Natural killer cell (primary cell): ENCODE results near the gene PRR12. TPM values are rescaled to one million over a fixed set of nuclear protein-coding genes. Genes with fewer than 3 reads are reported as not detected.

Experiments
- ATAC-seq, 3 donors: fragments of 150-1000 bp in 2 of 3; fragments of 200-7000 bp in 1 of 3; cut with Tn5 transposase; 1 replicate in 1 of 3; 2 replicates in 2 of 3; pipeline ENCODE4 v1.10.0; 2021; ENCODE audit warnings: mild to moderate bottlenecking in 2 of 3, moderate library complexity in 2 of 3
- DNase-seq, 2 donors: peaks; one replicate each; pipeline versions ENCODE4 v3.0.0 to v3.0.0-alpha.2; 2013 to 2021; ENCODE audit warnings: mixed read lengths in 1 of 2
- H3K27ac ChIP-seq: one replicate; pipeline ENCODE4 v1.5.1; 2013; ENCODE audit warnings: mild to moderate bottlenecking, low read length
- H3K27me3 ChIP-seq: one replicate; pipeline ENCODE4 v1.6.1; 2013; ENCODE audit warnings: low read length; ENCODE audit not compliant: control insufficient read depth, insufficient read depth
- H3K36me3 ChIP-seq: one replicate; pipeline ENCODE4 v1.6.1; 2013; ENCODE audit warnings: low read length; ENCODE audit not compliant: control insufficient read depth, insufficient read depth
- H3K4me1 ChIP-seq: one replicate; pipeline ENCODE4 v1.6.1; 2013; ENCODE audit warnings: low read length; ENCODE audit not compliant: control insufficient read depth, insufficient read depth
- H3K4me3 ChIP-seq: one replicate; pipeline ENCODE4 v1.5.1; 2013; ENCODE audit warnings: low read length
- H3K9me3 ChIP-seq: one replicate; pipeline ENCODE4 v1.6.1; 2013; ENCODE audit warnings: low read length; ENCODE audit not compliant: control insufficient read depth, insufficient read depth
- H3K27ac Mint-ChIP-seq, 2 donors: one replicate each; pipeline ENCODE4 v1.8.0; 2022; ENCODE audit warnings: mild to moderate bottlenecking in 2 of 2, mixed read lengths in 2 of 2, moderate library complexity in 1 of 2
- H3K27me3 Mint-ChIP-seq, 2 donors: one replicate each; pipeline ENCODE4 v1.8.0; 2022; ENCODE audit warnings: low read depth in 2 of 2, mixed read lengths in 2 of 2
- H3K36me3 Mint-ChIP-seq: one replicate; pipeline ENCODE4 v1.8.0; 2022; ENCODE audit warnings: mixed read lengths
- H3K4me1 Mint-ChIP-seq, 2 donors: one replicate each; pipeline ENCODE4 v1.8.0; 2022; ENCODE audit warnings: mixed read lengths in 2 of 2
- H3K4me3 Mint-ChIP-seq: one replicate; pipeline ENCODE4 v1.8.0; 2022; ENCODE audit warnings: mild to moderate bottlenecking, moderate library complexity, mixed read lengths
- H3K9me3 Mint-ChIP-seq, 2 donors: one replicate each; pipeline ENCODE4 v1.8.0; 2022; ENCODE audit warnings: mixed read lengths in 2 of 2
- CTCF ChIP-seq: fragments of 200-600 bp; IDR thresholded peaks from one replicate; pipeline ENCODE4 v1.8.0; 2022; ENCODE audit warnings: antibody characterized with exemption
- WGBS: methylation state at CpG from one replicate; pipeline ENCODE4 v1.1.7; 2013; ENCODE audit warnings: missing lambda C conversion rate; ENCODE audit not compliant: insufficient coverage; 5-methylcytosine and 5-hydroxymethylcytosine counted together
- intact Hi-C: fragments of 100-400 bp; cut with micrococcal nuclease; formaldehyde crosslinking; loops from one replicate; pipeline ENCODE4 v1.14.2; 2022
- total RNA-seq, 4 donors: library from RNA; stranded (reverse); fragments of 120-200 nt in 1 of 4; gene quantifications; one replicate each; pipeline versions ENCODE4 v1.2.3 to v1.2.4, GENCODE V29; 2013 to 2022

The PRR12 gene
- total RNA-seq, 3 donors from 2014 or later (not counting 1 experiment from before 2014, with no cell fraction given), result 51.1 to 62.1 (median 56.0) TPM

GRCh38 chr19:49651029-49651819 lies 60.2 kb downstream of the PRR12 start:
- Mint-ChIP-seq H3K4me1 (peaks cover 14 to 20% of the 10 kb centered on the region in 2 donors), H3K27me3 (no peaks in the 10 kb centered on the region), H3K27ac (no peak overlapping the region), H3K36me3 (no peaks in the 10 kb centered on the region), H3K4me3 (no peak overlapping the region), H3K9me3 (no peaks in the 10 kb centered on the region)
- WGBS, result 98% methylated on average over 69 of the region's 72 CpGs
- ATAC-seq (no peak), DNase-seq (no peak)
- Histone ChIP-seq H3K27me3 (no peaks in the 10 kb centered on the region), H3K4me1 (peaks cover 21% of the 10 kb centered on the region), H3K9me3 (no peaks in the 10 kb centered on the region), H3K27ac (no peak overlapping the region), H3K4me3 (no peak overlapping the region), H3K36me3 (peaks cover 60% of the 10 kb centered on the region)
- intact Hi-C loops, result no loop called here
- TF ChIP-seq CTCF, result no peak

- H3K4me3 ChIP-seq, result no peak overlapping the region
- no peak overlapping the region for H3K4me3 Mint-ChIP-seq
- H3K36me3 ChIP-seq, result peaks cover 60% of the 10 kb centered on the region
- intact Hi-C loops, result no loop called here
- H3K9me3 Mint-ChIP-seq, result no peaks in the 10 kb centered on the region
- no peaks in the 10 kb centered on the region for H3K27me3 ChIP-seq
- H3K4me1 ChIP-seq, result peaks cover 28% of the 10 kb centered on the region
- peaks cover 20 to 26% of the 10 kb centered on the region in 2 donors for H3K4me1 Mint-ChIP-seq
- DNase-seq (no peak), ATAC-seq (no peak)
- no peak overlapping the region for H3K27ac ChIP-seq
- no peak overlapping the region for H3K27ac Mint-ChIP-seq
- no peaks in the 10 kb centered on the region for H3K27me3 Mint-ChIP-seq
- no peak for TF ChIP-seq CTCF
- WGBS, result 98% methylated on average over 110 of the region's 110 CpGs
- no peaks in the 10 kb centered on the region for H3K36me3 Mint-ChIP-seq
- H3K9me3 ChIP-seq, result no peaks in the 10 kb centered on the region
Measured at GRCh38 chr19:49651820-49652550, 61.0 kb downstream of the PRR12 start.

GRCh38 chr19:49652551-49653465 lies 61.8 kb downstream of the PRR12 start:
- TF ChIP-seq CTCF, result no peak
- Mint-ChIP-seq H3K27me3 (no peaks in the 10 kb centered on the region), H3K27ac (no peak overlapping the region), H3K4me3 (no peak overlapping the region), H3K9me3 (no peaks in the 10 kb centered on the region), H3K4me1 (peaks cover 20 to 30% of the 10 kb centered on the region in 2 donors), H3K36me3 (no peaks in the 10 kb centered on the region)
- no peaks in the 10 kb centered on the region for H3K27me3 ChIP-seq
- ATAC-seq (no peak), DNase-seq (no peak)
- 98% methylated on average over 58 of the region's 58 CpGs for WGBS
- H3K36me3 ChIP-seq, result peaks cover 65% of the 10 kb centered on the region
- H3K4me1 ChIP-seq, result peaks cover 28% of the 10 kb centered on the region
- no peak overlapping the region for H3K27ac ChIP-seq
- no peak overlapping the region for H3K4me3 ChIP-seq
- H3K9me3 ChIP-seq, result no peaks in the 10 kb centered on the region
- intact Hi-C loops, result no loop called here
